OCI-LY1 (cell line): ENCODE data around the gene RTCB.

Experiments used
- EZH2 ChIP-seq: fragments of 200-600 bp; sonication (generic), shearing (Covaris generic); IDR thresholded peaks from 2 replicates; pipeline ENCODE4 v1.8.0; 2017; ENCODE audit warnings: borderline replicate concordance, mixed run types, mild to moderate bottlenecking, antibody characterized with exemption, low read length, moderate library complexity, mixed read lengths
- TF ChIP-seq, protein P1 (sequence below): fragments of 200-600 bp; sonication (generic), shearing (Covaris generic); IDR thresholded peaks from 2 replicates; pipeline ENCODE4 v1.5.1; 2017; ENCODE audit warnings: mild to moderate bottlenecking, antibody characterized with exemption, low read length, moderate library complexity, mixed read lengths

DNA sequence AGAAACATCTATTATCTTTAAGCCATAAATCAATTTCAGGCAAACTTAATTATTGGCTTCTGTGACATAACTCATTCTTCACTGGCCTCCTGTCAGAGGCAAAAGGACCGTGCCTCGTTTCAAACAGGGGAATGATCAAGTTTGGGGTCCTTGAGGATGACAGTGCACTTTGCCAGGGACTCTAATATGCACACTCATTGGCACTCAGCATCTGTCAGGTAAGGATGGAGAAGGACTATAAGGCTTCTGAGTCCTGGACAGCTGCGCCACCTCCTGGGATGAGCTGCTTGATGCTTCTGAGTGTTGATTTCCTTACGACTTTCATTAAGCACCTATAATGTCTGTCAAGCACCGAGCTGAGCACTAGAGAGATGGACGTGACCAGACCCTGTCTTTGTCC lies 32.0 kb upstream of the RTCB start:
- TF ChIP-seq, protein P1, sequence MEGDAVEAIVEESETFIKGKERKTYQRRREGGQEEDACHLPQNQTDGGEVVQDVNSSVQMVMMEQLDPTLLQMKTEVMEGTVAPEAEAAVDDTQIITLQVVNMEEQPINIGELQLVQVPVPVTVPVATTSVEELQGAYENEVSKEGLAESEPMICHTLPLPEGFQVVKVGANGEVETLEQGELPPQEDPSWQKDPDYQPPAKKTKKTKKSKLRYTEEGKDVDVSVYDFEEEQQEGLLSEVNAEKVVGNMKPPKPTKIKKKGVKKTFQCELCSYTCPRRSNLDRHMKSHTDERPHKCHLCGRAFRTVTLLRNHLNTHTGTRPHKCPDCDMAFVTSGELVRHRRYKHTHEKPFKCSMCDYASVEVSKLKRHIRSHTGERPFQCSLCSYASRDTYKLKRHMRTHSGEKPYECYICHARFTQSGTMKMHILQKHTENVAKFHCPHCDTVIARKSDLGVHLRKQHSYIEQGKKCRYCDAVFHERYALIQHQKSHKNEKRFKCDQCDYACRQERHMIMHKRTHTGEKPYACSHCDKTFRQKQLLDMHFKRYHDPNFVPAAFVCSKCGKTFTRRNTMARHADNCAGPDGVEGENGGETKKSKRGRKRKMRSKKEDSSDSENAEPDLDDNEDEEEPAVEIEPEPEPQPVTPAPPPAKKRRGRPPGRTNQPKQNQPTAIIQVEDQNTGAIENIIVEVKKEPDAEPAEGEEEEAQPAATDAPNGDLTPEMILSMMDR, result peak; percentile 57
- no peak for TF ChIP-seq EZH2
